Measurements from ENCODE around the gene ITGB2.

ITGB2 gene

GRCh38 chr21:44844256-44844655 lies 76.4 kb downstream of the ITGB2 start:
- no peak overlapping the region for H2BK120ac ChIP-seq (ENCODE audit: insufficient read depth, low read length, poor library complexity)
- WGBS (ENCODE audit: extremely low coverage, insufficient coverage, insufficient read length): no CpG with 5 or more reads among the region's 16 CpGs
- no peak overlapping the region for H2BK5ac ChIP-seq (ENCODE audit: low read depth, low read length, poor library complexity)
- no peak overlapping the region for H4K8ac ChIP-seq (ENCODE audit: low read depth, low read length)
- no peaks in the 10 kb centered on the region for H3K9me3 ChIP-seq (ENCODE audit: insufficient read depth, low read depth, low read length)
- no peak overlapping the region for H4K91ac ChIP-seq (ENCODE audit: low read depth, low read length)
- peaks cover 7 to 9% of the 10 kb centered on the region in 2 experiments for H3K36me3 ChIP-seq (ENCODE audit: control insufficient read depth in 1 of 2, insufficient read depth in 2 of 2, low read length in 2 of 2)
- no peak overlapping the region for H3K27ac ChIP-seq (ENCODE audit: low read depth, low read length)
- H3K23ac ChIP-seq (ENCODE audit: low read length): no peak overlapping the region
- no peaks in the 10 kb centered on the region for H3K79me2 ChIP-seq (ENCODE audit: control insufficient read depth, insufficient read depth, low read length, poor library complexity)
- DNase-seq: no peak
- H3K4ac ChIP-seq (ENCODE audit: low read depth, low read length): no peak overlapping the region
- no peak overlapping the region for H3K14ac ChIP-seq (ENCODE audit: low read length)
- no peak overlapping the region for H2AFZ ChIP-seq (ENCODE audit: insufficient read depth, low read length, poor library complexity)
- H2AK5ac ChIP-seq (ENCODE audit: low read length): no peak overlapping the region
- H2BK12ac ChIP-seq (ENCODE audit: low read length): peak overlapping the region; percentile 19
- peaks cover 13 to 17% of the 10 kb centered on the region in 2 experiments for H3K4me1 ChIP-seq (ENCODE audit: control insufficient read depth in 1 of 2, insufficient read depth in 2 of 2, low read length in 2 of 2)
- H3K4me2 ChIP-seq (ENCODE audit: low read length): no peak overlapping the region
- H4K12ac ChIP-seq (ENCODE audit: low read depth, low read length): no peak overlapping the region
- H3K79me1 ChIP-seq (ENCODE audit: low read length): peaks cover 5% of the 10 kb centered on the region
- no peak overlapping the region for H3K18ac ChIP-seq (ENCODE audit: low read length)
- H3K27me3 ChIP-seq (ENCODE audit: insufficient read depth, low read length): no peaks in the 10 kb centered on the region
- no peak overlapping the region for H3K4me3 ChIP-seq (ENCODE audit: low read depth, low read length)
- no peak overlapping the region for H3K9ac ChIP-seq (ENCODE audit: low read length)

GRCh38 chr21:44842721-44843445 lies 77.8 kb downstream of the ITGB2 start:
- no peak overlapping the region for H2AFZ ChIP-seq (ENCODE audit: insufficient read depth, low read length, poor library complexity)
- no peaks in the 10 kb centered on the region for H3K36me3 ChIP-seq (ENCODE audit: control insufficient read depth in 1 of 2, insufficient read depth in 2 of 2, low read length in 2 of 2)
- H3K18ac ChIP-seq (ENCODE audit: low read length): no peak overlapping the region
- no peak overlapping the region for H4K8ac ChIP-seq (ENCODE audit: low read depth, low read length)
- no peak overlapping the region for H2BK12ac ChIP-seq (ENCODE audit: low read length)
- no peak overlapping the region for H3K27ac ChIP-seq (ENCODE audit: low read depth, low read length)
- no peak overlapping the region for H4K12ac ChIP-seq (ENCODE audit: low read depth, low read length)
- H3K79me1 ChIP-seq (ENCODE audit: low read length): peaks cover 5% of the 10 kb centered on the region
- no peak overlapping the region for H2BK5ac ChIP-seq (ENCODE audit: low read depth, low read length, poor library complexity)
- H2BK120ac ChIP-seq (ENCODE audit: insufficient read depth, low read length, poor library complexity): no peak overlapping the region
- no peak overlapping the region for H3K9ac ChIP-seq (ENCODE audit: low read length)
- no peak overlapping the region for H3K23ac ChIP-seq (ENCODE audit: low read length)
- no peak for DNase-seq
- peaks cover 13 to 17% of the 10 kb centered on the region in 2 experiments for H3K4me1 ChIP-seq (ENCODE audit: control insufficient read depth in 1 of 2, insufficient read depth in 2 of 2, low read length in 2 of 2)
- no peak overlapping the region for H3K4me3 ChIP-seq (ENCODE audit: low read depth, low read length)
- no peak overlapping the region for H3K4me2 ChIP-seq (ENCODE audit: low read length)
- H3K14ac ChIP-seq (ENCODE audit: low read length): no peak overlapping the region
- no peaks in the 10 kb centered on the region for H3K27me3 ChIP-seq (ENCODE audit: insufficient read depth, low read length)
- H3K9me3 ChIP-seq (ENCODE audit: insufficient read depth, low read depth, low read length): no peaks in the 10 kb centered on the region
- no peak overlapping the region for H3K4ac ChIP-seq (ENCODE audit: low read depth, low read length)
- H3K79me2 ChIP-seq (ENCODE audit: control insufficient read depth, insufficient read depth, low read length, poor library complexity): no peaks in the 10 kb centered on the region
- WGBS (ENCODE audit: extremely low coverage, insufficient coverage, insufficient read length): no CpG with 5 or more reads among the region's 23 CpGs
- no peak overlapping the region for H2AK5ac ChIP-seq (ENCODE audit: low read length)
- H4K91ac ChIP-seq (ENCODE audit: low read depth, low read length): no peak overlapping the region

- Histone ChIP-seq H2BK12ac (ENCODE audit: low read length) (no peak overlapping the region), H4K8ac (ENCODE audit: low read depth, low read length) (no peak overlapping the region), H3K4ac (ENCODE audit: low read depth, low read length) (no peak overlapping the region), H3K27me3 (ENCODE audit: insufficient read depth, low read length) (no peaks in the 10 kb centered on the region), H3K9ac (ENCODE audit: low read length) (no peak overlapping the region), H2BK120ac (ENCODE audit: insufficient read depth, low read length, poor library complexity) (no peak overlapping the region), H2AFZ (ENCODE audit: insufficient read depth, low read length, poor library complexity) (no peak overlapping the region), H4K91ac (ENCODE audit: low read depth, low read length) (no peak overlapping the region), H2BK5ac (ENCODE audit: low read depth, low read length, poor library complexity) (no peak overlapping the region), H3K9me3 (ENCODE audit: insufficient read depth, low read depth, low read length) (no peaks in the 10 kb centered on the region), H4K12ac (ENCODE audit: low read depth, low read length) (no peak overlapping the region), H3K23ac (ENCODE audit: low read length) (no peak overlapping the region), H2AK5ac (ENCODE audit: low read length) (no peak overlapping the region), H3K4me1 (ENCODE audit: control insufficient read depth in 1 of 2, insufficient read depth in 2 of 2, low read length in 2 of 2) (peaks cover 14 to 17% of the 10 kb centered on the region in 2 experiments), H3K36me3 (ENCODE audit: control insufficient read depth in 1 of 2, insufficient read depth in 2 of 2, low read length in 2 of 2) (no peaks in the 10 kb centered on the region), H3K79me1 (ENCODE audit: low read length) (peaks cover 5% of the 10 kb centered on the region), H3K4me2 (ENCODE audit: low read length) (no peak overlapping the region), H3K27ac (ENCODE audit: low read depth, low read length) (no peak overlapping the region), H3K4me3 (ENCODE audit: low read depth, low read length) (no peak overlapping the region), H3K18ac (ENCODE audit: low read length) (no peak overlapping the region), H3K79me2 (ENCODE audit: control insufficient read depth, insufficient read depth, low read length, poor library complexity) (no peaks in the 10 kb centered on the region), H3K14ac (ENCODE audit: low read length) (no peak overlapping the region)
- no peak for DNase-seq
- no CpG with 5 or more reads among the region's 10 CpGs for WGBS (ENCODE audit: extremely low coverage, insufficient coverage, insufficient read length)
Observed at GRCh38 chr21:44842087-44842486, 78.6 kb downstream of the ITGB2 start.

GRCh38 chr21:44840771-44841170 lies 79.9 kb downstream of the ITGB2 start:
- Histone ChIP-seq H3K79me2 (ENCODE audit: control insufficient read depth, insufficient read depth, low read length, poor library complexity) (no peaks in the 10 kb centered on the region), H2AK5ac (ENCODE audit: low read length) (no peak overlapping the region), H4K8ac (ENCODE audit: low read depth, low read length) (no peak overlapping the region), H2BK120ac (ENCODE audit: insufficient read depth, low read length, poor library complexity) (no peak overlapping the region), H4K91ac (ENCODE audit: low read depth, low read length) (no peak overlapping the region), H3K23ac (ENCODE audit: low read length) (no peak overlapping the region), H3K9me3 (ENCODE audit: insufficient read depth, low read depth, low read length) (no peaks in the 10 kb centered on the region), H3K27me3 (ENCODE audit: insufficient read depth, low read length) (no peaks in the 10 kb centered on the region), H2AFZ (ENCODE audit: insufficient read depth, low read length, poor library complexity) (no peak overlapping the region), H3K36me3 (ENCODE audit: control insufficient read depth in 1 of 2, insufficient read depth in 2 of 2, low read length in 2 of 2) (no peaks in the 10 kb centered on the region), H3K4ac (ENCODE audit: low read depth, low read length) (no peak overlapping the region), H3K27ac (ENCODE audit: low read depth, low read length) (no peak overlapping the region), H3K18ac (ENCODE audit: low read length) (no peak overlapping the region), H2BK5ac (ENCODE audit: low read depth, low read length, poor library complexity) (no peak overlapping the region), H3K9ac (ENCODE audit: low read length) (no peak overlapping the region), H3K4me3 (ENCODE audit: low read depth, low read length) (no peak overlapping the region), H3K79me1 (ENCODE audit: low read length) (peaks cover 3% of the 10 kb centered on the region), H2BK12ac (ENCODE audit: low read length) (no peak overlapping the region), H3K4me1 (ENCODE audit: control insufficient read depth in 1 of 2, insufficient read depth in 2 of 2, low read length in 2 of 2) (peaks cover 14 to 15% of the 10 kb centered on the region in 2 experiments), H3K14ac (ENCODE audit: low read length) (no peak overlapping the region), H3K4me2 (ENCODE audit: low read length) (no peak overlapping the region), H4K12ac (ENCODE audit: low read depth, low read length) (no peak overlapping the region)
- no CpG with 5 or more reads among the region's 11 CpGs for WGBS (ENCODE audit: extremely low coverage, insufficient coverage, insufficient read length)
- no peak for DNase-seq
